ENCODE data around the gene CBARP. TPM values are rescaled to one million over a fixed set of nuclear protein-coding genes. Genes with fewer than 3 reads are reported as not detected.
A peak's percentile ranks its signal among the peaks of the same experiment; 100 is the strongest.

Gene CBARP
- total RNA-seq: 1.1 TPM

GRCh38 chr19:1237754-1238368 lies at the start of gene CBARP:
TSS of gene CBARP (minus strand) at chr19:1238005. CDS start at chr19:1236100, 1,905 bp downstream.
- DNase-seq (ENCODE audit: low spot score): no peak

DNA sequence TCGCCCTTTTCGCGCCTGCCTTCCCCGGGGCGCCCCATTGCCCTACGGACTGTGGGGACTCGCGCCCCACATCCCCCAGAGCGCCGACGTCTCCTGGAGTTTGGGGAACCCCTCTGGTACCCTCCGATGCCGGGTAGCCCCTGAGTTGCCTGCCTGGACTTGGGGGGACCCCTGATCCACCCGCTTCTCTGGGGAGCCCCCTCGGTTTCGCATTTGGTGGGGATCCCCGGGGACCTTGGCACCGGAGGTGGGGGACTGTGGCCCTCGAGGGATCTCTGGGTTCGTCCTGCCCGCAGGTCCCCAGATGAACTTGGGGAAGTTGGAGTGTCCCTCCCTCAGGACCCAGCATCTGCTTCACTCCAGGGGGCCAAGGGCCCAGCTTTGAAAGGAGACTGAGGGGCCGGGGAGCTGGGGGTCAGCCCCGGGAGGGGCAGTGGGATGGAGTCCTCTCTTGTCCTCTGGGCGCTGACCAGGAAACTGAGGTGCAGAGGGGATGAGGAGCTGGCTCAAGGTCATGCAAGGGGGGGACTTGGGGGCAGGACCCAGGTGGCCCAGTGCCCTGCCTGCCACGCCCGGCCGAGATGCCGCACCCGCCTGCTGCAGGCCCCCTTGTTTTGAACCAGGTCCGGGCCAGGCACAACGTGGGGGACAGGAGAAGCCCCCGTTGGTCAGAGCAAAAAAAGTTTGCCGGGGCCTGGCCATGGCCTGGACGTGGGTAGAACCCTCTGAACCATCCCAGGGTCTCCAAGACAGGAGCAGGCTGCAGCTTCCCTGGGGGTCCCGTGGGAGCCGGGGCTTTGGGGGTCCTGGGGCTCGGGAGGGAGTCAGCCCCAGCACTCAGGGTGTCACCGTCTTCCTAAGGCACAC lies 48.9 kb upstream of the CBARP start:
- no peak for DNase-seq (ENCODE audit: low spot score)

- DNase-seq (ENCODE audit: low spot score): no peak
Observed at GRCh38 chr19:1285737-1286360, 48.0 kb upstream of the CBARP start, which contains the start of gene EFNA2. TSS of gene EFNA2 (plus strand) at chr19:1285873. CDS start at chr19:1286169, 296 bp downstream.

GRCh38 chr19:1284979-1285736 lies 47.4 kb upstream of the CBARP start:
- DNase-seq (ENCODE audit: low spot score): no peak

- DNase-seq (ENCODE audit: low spot score): no peak
Observed at GRCh38 chr19:1284293-1284978, 46.6 kb upstream of the CBARP start.

GRCh38 chr19:1283917-1284292 lies 46.1 kb upstream of the CBARP start:
- no peak for DNase-seq (ENCODE audit: low spot score)

DNA sequence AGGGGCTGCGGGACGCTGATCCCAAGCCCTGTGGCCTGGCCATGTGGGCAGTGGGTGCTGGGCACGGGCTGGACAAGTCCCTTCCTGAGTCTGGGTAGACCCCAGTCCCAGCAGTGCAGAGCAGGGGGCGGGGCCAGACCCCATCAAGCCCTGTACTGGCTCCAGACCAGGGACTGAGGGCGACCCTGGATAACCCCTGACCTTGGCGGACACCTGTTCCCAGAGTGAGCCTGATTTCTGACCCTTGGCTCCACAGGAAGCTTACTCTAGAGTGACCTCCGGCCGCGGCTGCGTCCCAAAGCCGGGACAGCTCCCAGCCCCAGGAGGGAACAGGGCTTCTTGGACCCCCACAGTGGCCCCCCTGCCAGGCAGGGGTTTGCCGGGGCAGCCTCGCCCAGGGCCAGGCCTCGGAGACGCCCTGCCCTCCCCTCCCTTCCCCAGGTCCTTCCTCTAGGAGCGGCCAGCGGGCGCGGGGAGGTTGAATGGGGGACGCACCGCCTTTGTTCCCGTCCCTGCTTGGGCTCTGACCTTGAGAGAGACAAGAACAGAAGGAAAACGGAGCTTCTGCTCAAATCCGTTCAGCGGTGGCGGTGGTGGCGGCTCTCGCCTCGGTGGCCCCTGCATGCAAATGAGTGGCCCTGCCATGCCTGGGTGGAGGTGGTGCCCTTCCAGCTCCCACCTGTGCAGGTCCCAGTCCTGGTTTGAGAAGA lies 45.6 kb upstream of the CBARP start:
- DNase-seq (ENCODE audit: low spot score): no peak

DNA sequence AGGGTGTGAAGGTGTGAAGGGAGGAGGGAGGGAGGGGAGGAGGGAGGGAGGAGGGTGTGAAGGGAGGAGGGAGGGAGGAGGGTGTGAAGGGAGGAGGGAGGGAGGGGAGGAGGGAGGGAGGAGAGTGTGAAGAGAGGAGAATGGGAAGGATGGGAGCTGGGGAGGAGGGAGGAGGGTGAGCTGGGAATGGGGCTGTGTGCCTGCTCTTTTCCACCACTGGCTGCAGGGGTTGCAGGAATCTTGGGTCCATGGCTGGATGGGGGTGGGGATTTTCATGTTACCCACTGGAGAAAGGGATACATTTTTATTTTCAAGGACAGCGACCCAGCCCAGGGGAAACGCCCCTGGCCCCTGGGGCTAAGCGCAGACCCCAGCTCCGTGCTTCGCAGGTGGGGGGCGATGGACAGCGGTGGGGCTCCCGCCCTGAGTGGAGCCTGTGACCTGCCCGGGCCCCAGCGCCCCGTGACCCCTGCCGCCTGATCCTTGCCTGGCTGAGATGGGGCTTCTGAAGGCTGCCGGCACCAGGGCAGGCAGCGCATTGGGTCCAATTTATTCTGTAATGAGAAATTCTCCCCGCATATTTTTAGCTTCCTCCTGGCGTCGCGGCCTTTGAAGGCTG lies 44.9 kb upstream of the CBARP start:
- no peak for DNase-seq (ENCODE audit: low spot score)

- DNase-seq (ENCODE audit: low spot score): no peak
Observed at GRCh38 chr19:1281569-1282287, 43.9 kb upstream of the CBARP start.

GRCh38 chr19:1280636-1281568 lies 43.1 kb upstream of the CBARP start:
- DNase-seq (ENCODE audit: low spot score): no peak

DNA sequence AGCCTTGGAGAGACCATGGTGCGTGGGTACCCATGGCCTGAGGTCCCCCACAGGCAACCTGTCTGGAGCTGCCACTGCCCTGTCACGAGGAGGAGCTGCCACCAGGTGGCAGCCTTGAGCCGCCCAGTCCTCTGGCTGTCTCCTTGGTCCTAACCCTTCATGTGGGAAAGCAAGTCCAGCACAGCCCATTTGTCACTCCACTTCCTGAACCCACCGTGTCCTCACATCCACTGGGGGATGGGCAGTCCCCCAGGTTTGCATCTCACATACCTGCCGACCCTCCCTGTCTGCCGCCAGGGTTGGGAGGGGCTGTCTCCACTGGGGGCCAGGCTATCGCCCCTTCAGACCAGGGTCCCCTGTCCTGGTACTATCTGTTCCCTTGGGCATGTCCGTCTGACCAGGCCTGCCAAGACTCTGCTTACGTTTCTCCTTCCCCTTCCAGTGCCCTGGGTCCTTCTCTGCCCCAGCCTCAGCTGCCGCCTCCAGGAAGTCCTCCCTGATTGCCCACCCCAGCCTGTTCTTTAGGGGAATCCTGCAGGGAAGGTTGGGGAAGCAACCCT lies 42.1 kb upstream of the CBARP start:
- DNase-seq (ENCODE audit: low spot score): peak; percentile 86

DNA sequence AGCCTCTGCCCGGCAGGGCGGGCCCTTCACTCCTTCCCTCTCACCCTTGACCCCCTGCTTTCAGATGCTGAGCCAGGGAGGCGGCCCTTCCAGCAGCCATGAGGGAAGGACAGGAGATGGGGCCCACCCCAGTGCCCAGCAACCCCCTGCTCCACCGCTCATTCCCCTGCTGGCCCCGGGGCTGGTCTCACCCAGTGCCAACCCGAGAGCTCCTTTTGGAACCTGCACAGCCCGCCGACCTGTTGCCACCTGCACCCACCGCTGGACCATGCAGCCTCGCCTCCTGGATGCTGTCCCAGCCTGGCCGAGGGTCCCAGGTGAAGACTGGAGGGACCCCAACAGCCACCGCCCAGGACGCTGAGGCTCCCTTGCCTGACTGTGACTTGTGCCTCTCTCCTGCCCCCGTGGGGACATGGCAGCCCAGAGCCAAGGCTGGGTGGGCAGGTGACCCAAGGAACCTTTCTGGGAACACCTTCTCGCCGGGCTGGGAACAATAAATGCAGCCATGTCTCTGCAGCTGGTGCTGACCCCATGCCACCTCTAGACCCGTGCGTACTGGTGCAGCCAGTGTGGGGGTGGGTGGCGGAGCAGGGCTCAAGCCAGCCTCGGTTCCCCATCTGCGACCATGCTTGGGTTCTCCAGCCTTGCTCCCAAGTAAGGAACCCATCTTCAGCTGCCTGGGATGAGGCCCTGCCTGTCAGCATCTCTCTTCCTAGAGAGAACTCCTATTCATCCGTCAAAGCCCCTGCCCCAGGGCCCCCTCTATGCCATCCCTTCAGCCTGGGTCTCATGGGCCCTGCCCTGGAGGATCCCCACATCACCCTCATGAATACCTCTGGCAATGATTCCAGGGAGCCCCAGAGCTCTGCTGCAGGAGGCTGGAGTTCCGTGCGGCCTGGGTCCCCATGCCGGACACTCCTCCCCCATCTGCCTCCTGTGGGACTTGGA lies 41.2 kb upstream of the CBARP start:
- DNase-seq (ENCODE audit: low spot score): no peak

GRCh38 chr19:1278074-1278473 lies 40.3 kb upstream of the CBARP start:
- no peak for DNase-seq (ENCODE audit: low spot score)

DNA sequence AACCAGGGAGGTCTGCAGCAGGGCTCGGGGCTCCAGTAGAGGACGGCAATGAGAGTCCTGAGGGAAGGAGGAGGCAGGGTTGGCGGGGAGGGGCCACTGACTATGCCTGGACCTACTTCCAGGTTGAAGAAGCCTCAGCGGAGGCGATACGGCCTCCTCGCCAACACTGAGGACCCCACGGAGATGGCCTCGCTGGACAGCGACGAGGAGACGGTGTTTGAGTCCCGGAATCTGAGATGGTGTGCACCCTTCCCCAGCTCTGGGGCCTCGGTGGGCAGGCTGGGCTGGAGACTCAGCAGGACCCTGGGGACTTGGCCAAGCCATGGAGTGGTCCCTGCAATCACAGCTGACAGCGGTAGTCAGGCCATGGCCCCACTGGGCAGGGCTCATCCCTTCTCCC lies 39.3 kb upstream of the CBARP start:
- no peak for DNase-seq (ENCODE audit: low spot score)

DNA sequence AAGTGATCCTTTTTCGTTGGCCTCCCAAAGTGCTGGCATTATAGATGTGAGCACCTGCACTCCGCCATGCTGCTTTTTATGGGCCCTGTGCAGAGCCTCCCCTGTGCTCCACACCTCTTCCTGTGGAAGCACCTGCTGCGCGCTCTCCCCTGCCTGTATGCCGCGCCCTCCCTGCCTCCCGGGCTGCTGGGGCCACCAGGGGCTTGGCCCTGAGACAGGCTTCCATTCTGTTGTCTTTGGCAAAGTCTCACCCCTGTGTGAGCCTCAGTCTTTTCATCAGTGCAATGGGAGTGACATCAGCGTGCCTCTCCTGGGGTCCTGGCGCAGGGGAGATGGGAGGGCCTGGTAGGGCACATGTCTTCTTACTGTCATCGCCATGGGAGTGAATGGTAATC lies 38.8 kb upstream of the CBARP start:
- no peak for DNase-seq (ENCODE audit: low spot score)

GRCh38 chr19:1275976-1276627 lies 38.3 kb upstream of the CBARP start:
- DNase-seq (ENCODE audit: low spot score): no peak

All from mucosa of gallbladder (tissue), 1 donor.